IMR-90 (cell line): Measurements from ENCODE around the gene CD207. TPM values are rescaled to one million over a fixed set of nuclear protein-coding genes. Genes with fewer than 3 reads are reported as not detected.

Experiments
- ATAC-seq: fragments of 200-7000 bp; cut with Tn5 transposase; 2 replicates; pipeline ENCODE4 v1.9.1; 2020; ENCODE audit warnings: low read depth, mild to moderate bottlenecking, moderate library complexity
- BruUV-seq: library from RNA; stranded (reverse); fragments of 400-500 nt; replicated peaks from 2 replicates; lab custom pipeline; 2021; lab: Mats Ljungman, UMichigan
- CTCF ChIA-PET: fragments of 300-600 bp; formaldehyde crosslinking; extraction: SDS; loops from one replicate; lab custom pipeline; 2021; ENCODE audit warnings: antibody characterized with exemption; lab: Yijun Ruan, JAX
- POLR2A ChIA-PET: fragments of 300-600 bp; sonication (Branson Sonifier 250); formaldehyde crosslinking; loops from one replicate; lab custom pipeline; 2022; ENCODE audit warnings: antibody characterized with exemption; ENCODE audit not compliant: unreplicated experiment; lab: Charles Lee
- DNase-seq: peaks from one replicate; pipeline ENCODE4 v3.0.0; 2013
- H2AFZ ChIP-seq: replicated peaks from 2 replicates; pipeline ENCODE3; 2013; ENCODE audit warnings: low read length, mild to moderate bottlenecking; ENCODE audit not compliant: poor library complexity
- H2AK5ac ChIP-seq: 2 replicates; pipeline ENCODE4 v1.6.1; 2013; ENCODE audit warnings: low read depth, low read length, inconsistent platforms
- H2AK9ac ChIP-seq: replicated peaks from 2 replicates; pipeline ENCODE3; 2013; ENCODE audit warnings: mild to moderate bottlenecking, low read depth, low read length, moderate library complexity; ENCODE audit not compliant: poor library complexity
- H2BK120ac ChIP-seq: 2 replicates; pipeline ENCODE4 v1.6.1; 2013; ENCODE audit warnings: low read depth, low read length, inconsistent platforms
- H2BK15ac ChIP-seq: 3 replicates; pipeline ENCODE4 v1.6.1; 2013; ENCODE audit warnings: low read depth, low read length, inconsistent platforms
- H2BK20ac ChIP-seq: 2 replicates; pipeline ENCODE4 v1.6.1; 2013; ENCODE audit warnings: low read depth, mild to moderate bottlenecking, inconsistent platforms, low read length, moderate library complexity
- H2BK5ac ChIP-seq: 2 replicates; pipeline ENCODE4 v1.6.1; 2013; ENCODE audit warnings: mild to moderate bottlenecking, low read depth, low read length, inconsistent platforms; ENCODE audit not compliant: poor library complexity, severe bottlenecking
- H3K14ac ChIP-seq: replicated peaks from 2 replicates; pipeline ENCODE4 v1.6.1; 2013; ENCODE audit warnings: low read depth, low read length, inconsistent platforms
- H3K18ac ChIP-seq: 2 replicates; pipeline ENCODE4 v1.6.1; 2013; ENCODE audit warnings: low read depth, low read length, control low read depth
- H3K23ac ChIP-seq: 2 replicates; pipeline ENCODE4 v1.6.1; 2013; ENCODE audit warnings: low read depth, low read length, inconsistent platforms
- H3K27ac ChIP-seq: 2 replicates; pipeline ENCODE4 v1.5.1; 2013; ENCODE audit warnings: mild to moderate bottlenecking, control low read depth, low read length; ENCODE audit not compliant: insufficient read depth
- H3K27me3 ChIP-seq: 2 replicates; pipeline ENCODE4 v1.6.1; 2013; ENCODE audit warnings: low read length; ENCODE audit not compliant: control insufficient read depth, insufficient read depth
- H3K36me3 ChIP-seq: 2 replicates; pipeline ENCODE4 v1.6.1; 2013; ENCODE audit warnings: low read length, mixed read lengths; ENCODE audit not compliant: control insufficient read depth, insufficient read depth
- H3K4ac ChIP-seq: 2 replicates; pipeline ENCODE4 v1.6.1; 2013; ENCODE audit warnings: low read depth, low read length, inconsistent platforms
- H3K4me1 ChIP-seq: 2 replicates; pipeline ENCODE4 v1.6.1; 2013; ENCODE audit warnings: low read length, mixed read lengths; ENCODE audit not compliant: control insufficient read depth, insufficient read depth
- H3K4me2 ChIP-seq: 2 replicates; pipeline ENCODE4 v1.6.1; 2013; ENCODE audit warnings: low read depth, mild to moderate bottlenecking, control low read depth, low read length, moderate library complexity
- H3K4me3 ChIP-seq: 2 replicates; pipeline ENCODE4 v1.5.1; 2013; ENCODE audit warnings: low read depth, mild to moderate bottlenecking, control low read depth, low read length, moderate library complexity; ENCODE audit not compliant: insufficient read depth
- H3K56ac ChIP-seq: 2 replicates; pipeline ENCODE4 v1.6.1; 2013; ENCODE audit warnings: low read length, inconsistent platforms; ENCODE audit not compliant: insufficient read depth; ENCODE audit errors: extremely low read depth
- H3K79me1 ChIP-seq, 2 experiments: 2 replicates each; pipeline ENCODE4 v1.6.1; 2013; ENCODE audit warnings: low read length in 2 of 2, inconsistent platforms in 1 of 2, low read depth in 1 of 2
- H3K9ac ChIP-seq: 2 replicates; pipeline ENCODE4 v1.6.1; 2013; ENCODE audit warnings: low read depth, low read length, control low read depth
- H3K9me1 ChIP-seq: 2 replicates; pipeline ENCODE4 v1.6.1; 2013; ENCODE audit warnings: low read length, inconsistent platforms; ENCODE audit not compliant: insufficient read depth
- H3K9me3 ChIP-seq: 2 replicates; pipeline ENCODE4 v1.6.1; 2013; ENCODE audit warnings: low read length; ENCODE audit not compliant: control insufficient read depth, insufficient read depth
- H4K20me1 ChIP-seq: 2 replicates; pipeline ENCODE4 v1.6.1; 2013; ENCODE audit warnings: low read length, inconsistent platforms; ENCODE audit not compliant: insufficient read depth
- H4K5ac ChIP-seq: 2 replicates; pipeline ENCODE4 v1.6.1; 2013; ENCODE audit warnings: mild to moderate bottlenecking, low read depth, low read length, control low read depth
- H4K8ac ChIP-seq, 2 experiments: 2 replicates each; pipeline ENCODE4 v1.6.1; 2013; ENCODE audit warnings: low read depth in 2 of 2, low read length in 2 of 2, control low read depth in 1 of 2, inconsistent platforms in 1 of 2
- H4K91ac ChIP-seq: 2 replicates; pipeline ENCODE4 v1.6.1; 2013; ENCODE audit warnings: low read depth, low read length, inconsistent platforms; ENCODE audit not compliant: insufficient read depth
- CEBPB ChIP-seq: IDR thresholded peaks from 2 replicates; pipeline ENCODE4 v1.6.1; 2012; ENCODE audit warnings: low read depth, low read length, improper control_type of control experiment
- CHD1 ChIP-seq: IDR thresholded peaks from 2 replicates; pipeline ENCODE4 v1.6.1; 2012; ENCODE audit warnings: low read depth, low read length, improper control_type of control experiment
- ELK1 ChIP-seq: fragments of 150-350 bp; IDR thresholded peaks from 2 replicates; pipeline ENCODE4 v1.6.1; 2016; ENCODE audit warnings: low read depth, mild to moderate bottlenecking, low read length, moderate library complexity, borderline replicate concordance
- MXI1 ChIP-seq: IDR thresholded peaks from 2 replicates; pipeline ENCODE4 v1.6.1; 2012; ENCODE audit warnings: low read depth, mild to moderate bottlenecking, low read length, moderate library complexity, borderline replicate concordance
- POLR2A ChIP-seq: IDR thresholded peaks from 2 replicates; pipeline ENCODE4 v1.6.1; 2012; ENCODE audit warnings: mild to moderate bottlenecking, low read depth, low read length
- RAD21 ChIP-seq: IDR thresholded peaks from 2 replicates; pipeline ENCODE4 v1.6.1; 2012; ENCODE audit warnings: low read length, improper control_type of control experiment
- USF2 ChIP-seq: fragments of 150-350 bp; IDR thresholded peaks from 2 replicates; pipeline ENCODE4 v1.6.1; 2017; ENCODE audit warnings: mild to moderate bottlenecking, antibody characterized with exemption, low read length, low read depth
- WGBS, 2 experiments: methylation state at CpG; one replicate each; pipeline versions ENCODE4 v1.1.5 to v1.1.7; 2013; ENCODE audit warnings: missing lambda C conversion rate in 2 of 2; ENCODE audit not compliant: insufficient read length in 1 of 2; ENCODE audit errors: extremely low coverage in 2 of 2; 5-methylcytosine and 5-hydroxymethylcytosine counted together
- dilution Hi-C: fragments of 300-500 bp; cut with HindIII; formaldehyde crosslinking; loops from one replicate; pipeline ENCODE4 v1.14.3; 2018; ENCODE audit warnings: low sequenced_read_pairs; ENCODE audit not compliant: unreplicated experiment
- in situ Hi-C: fragments of 300-500 bp; cut with MboI; formaldehyde crosslinking; loops from 3 replicates; pipeline ENCODE4 v1.14.3; 2019; ENCODE audit warnings: low sequenced_read_pairs, inconsistent platforms, mixed read lengths
- intact Hi-C: fragments of 100-400 bp; cut with micrococcal nuclease; formaldehyde crosslinking; loops from 2 replicates; pipeline ENCODE4 v1.10.0; 2022
- polyA plus RNA-seq, 3 experiments: library from polyadenylated mRNA; depleted of rRNA; stranded (reverse); fragments of >200 nt; gene quantifications; 2 replicates each; pipeline ENCODE4 v1.2.3, GENCODE V29; 2012; ENCODE audit warnings: low replicate concordance in 1 of 3
- total RNA-seq: library from RNA; depleted of rRNA; stranded (reverse); fragments of >200 nt; gene quantifications from 2 replicates; pipeline ENCODE4 v1.2.3, GENCODE V29; 2012

CD207 gene
- total and polyA plus RNA-seq, 2 of the 4 experiments (the other 2 are of a cell fraction), result not detected

- no peak overlapping the region for H4K91ac ChIP-seq
- no peak overlapping the region for H2AFZ ChIP-seq
- in situ Hi-C loops (no loop called here), dilution Hi-C loops (no loop called here), intact Hi-C loops (no loop called here)
- H2BK120ac ChIP-seq, result no peak overlapping the region
- no peak overlapping the region for H2AK5ac ChIP-seq
- H3K4me3 ChIP-seq, result no peak overlapping the region
- H3K14ac ChIP-seq, result no peak overlapping the region
- no peak for DNase-seq
- H3K23ac ChIP-seq, result no peak overlapping the region
- no peak overlapping the region for H4K5ac ChIP-seq
- no peak overlapping the region for H2BK20ac ChIP-seq
- no peaks in the 10 kb centered on the region for H4K20me1 ChIP-seq
- no peak overlapping the region for H3K9ac ChIP-seq
- no peaks in the 10 kb centered on the region; the same call in 1 of the 2 replicates for H3K27me3 ChIP-seq
- no peak overlapping the region for H2BK15ac ChIP-seq
- no TSS peak for BruUV-seq
- no peaks in the 10 kb centered on the region for H3K9me1 ChIP-seq
- no peaks in the 10 kb centered on the region for H3K79me1 ChIP-seq
- ATAC-seq, result no peak
- H3K4me1 ChIP-seq, result no peaks in the 10 kb centered on the region
- H4K8ac ChIP-seq, result no peak overlapping the region
- no peak overlapping the region for H3K18ac ChIP-seq
- H3K9me3 ChIP-seq, result no peaks in the 10 kb centered on the region
- no peak overlapping the region for H3K4me2 ChIP-seq
- H3K27ac ChIP-seq, result no peak overlapping the region
- no peak overlapping the region for H2AK9ac ChIP-seq
- no peaks in the 10 kb centered on the region for H3K36me3 ChIP-seq
- CTCF ChIA-PET, result no interaction called here
- H3K56ac ChIP-seq, result no peak overlapping the region
- POLR2A ChIA-PET, result no interaction called here
- no peak for TF ChIP-seq USF2
- no peak for TF ChIP-seq CHD1
- TF ChIP-seq RAD21, result no peak
- no peak for TF ChIP-seq POLR2A
- TF ChIP-seq ELK1, result no peak
- TF ChIP-seq MXI1, result no peak
- no peak for TF ChIP-seq CEBPB
- no peak overlapping the region for H2BK5ac ChIP-seq
- H3K4ac ChIP-seq, result no peak overlapping the region
- WGBS, 2 experiments, result 83% methylated on average over 2 of the region's 10 CpGs; no CpG with 5 or more reads in 1 of the 2 experiments
Observed at GRCh38 chr2:70837980-70838925, 2.6 kb upstream of the CD207 start.
